ENCODE data around the gene SSB.
"Not testable (repeated sequence)": the region's sequence is repeated elsewhere in the genome, so short reads cannot be mapped to it uniquely, and the experiment has no call there.

The SSB gene

GRCh38 chr2:169798718-169799592, at the start of gene SSB:
Gene SSB, plus strand, starts transcription at chr2:169798871. Its CDS starts 2,090 bp downstream, at chr2:169800961.
- peak; percentile 94 for DNase-seq

GRCh38 chr2:169752752-169753151, 45.9 kb upstream of the SSB start:
- DNase-seq = no peak

- DNase-seq = no peak
Observed at GRCh38 chr2:169755083-169755870, 43.4 kb upstream of the SSB start.

- DNase-seq = no peak
Observed at GRCh38 chr2:169756342-169756741, 42.3 kb upstream of the SSB start.

- DNase-seq = no peak
Observed at GRCh38 chr2:169757356-169757755, 41.3 kb upstream of the SSB start.

- DNase-seq = no peak
Observed at GRCh38 chr2:169757778-169758177, 40.9 kb upstream of the SSB start.

- DNase-seq = no peak
Observed at GRCh38 chr2:169759987-169760386, 38.7 kb upstream of the SSB start.

GRCh38 chr2:169760798-169761197, 37.9 kb upstream of the SSB start:
- DNase-seq = not testable (repeated sequence)

GRCh38 chr2:169761251-169761969, 37.3 kb upstream of the SSB start:
- no peak for DNase-seq

GRCh38 chr2:169761970-169762292, 36.7 kb upstream of the SSB start:
- no peak for DNase-seq

- DNase-seq = no peak
Observed at GRCh38 chr2:169765523-169765922, 33.1 kb upstream of the SSB start.

GRCh38 chr2:169767243-169767888, 31.3 kb upstream of the SSB start:
- peak; percentile 68 for DNase-seq

- DNase-seq = peak; percentile 48
Observed at GRCh38 chr2:169768262-169768995, 30.2 kb upstream of the SSB start.

GRCh38 chr2:169771021-169771420, 27.6 kb upstream of the SSB start:
- DNase-seq = no peak

GRCh38 chr2:169771612-169772011, 27.1 kb upstream of the SSB start:
- no peak for DNase-seq

- DNase-seq = no peak
Observed at GRCh38 chr2:169772651-169773050, 26.0 kb upstream of the SSB start.

GRCh38 chr2:169775354-169775753, 23.3 kb upstream of the SSB start:
- DNase-seq = no peak

GRCh38 chr2:169775765-169776164, 22.9 kb upstream of the SSB start:
- no peak for DNase-seq

- DNase-seq = no peak
Observed at GRCh38 chr2:169776252-169776761, 22.4 kb upstream of the SSB start.

GRCh38 chr2:169778446-169778845, 20.2 kb upstream of the SSB start:
- DNase-seq = no peak

GRCh38 chr2:169781249-169782013, 17.2 kb upstream of the SSB start:
- no peak for DNase-seq

Measured in CD4-positive, alpha-beta T cell treated with Interleukin-21 for 1 hour (primary cell).